H1 (cell line): ENCODE measurements around the gene GRID1. TPM values are rescaled to one million over a fixed set of nuclear protein-coding genes. Genes with fewer than 3 reads are reported as not detected.

ENCODE experiments used
- polyA plus RNA-seq, 7 experiments: library from polyadenylated mRNA; depleted of rRNA in 3 of 7; stranded (reverse) in 5 of 7; unstranded in 2 of 7; fragments of >200 nt in 5 of 7; fragments of 200-250 nt in 2 of 7; gene quantifications; 1 replicate in 5 of 7; 2 replicates in 1 of 7; 4 replicates in 1 of 7; pipeline versions ENCODE4 v1.2.1 to v1.2.3, GENCODE V29; 2011 to 2013; ENCODE audit warnings: missing spikeins in 2 of 7, mixed read lengths in 2 of 7
- total RNA-seq: library from RNA; stranded (reverse); fragmentation: NEBNext Ultra II Directional; extraction: Animal tissue kit (Norgen Biotek cat#: 25700); gene quantifications from 2 replicates; pipeline ENCODE4 v1.2.1, GENCODE V29; 2021
- TF ChIP-seq, protein P1 (sequence below): fragments of 300-600 bp; sonication (generic); IDR thresholded peaks from 2 replicates; pipeline ENCODE4 v1.7.1; 2012; ENCODE audit warnings: low read length, moderate library complexity, mild to moderate bottlenecking, inconsistent platforms; ENCODE audit not compliant: insufficient replicate concordance

GRID1 gene
- total and polyA plus RNA-seq, 2 of the 8 experiments (the other 6 are each of a cell fraction or from before 2014, with no cell fraction given) = 0.22 to 0.30 TPM

GRCh38 chr10:86256690-86257315, 109.8 kb downstream of the GRID1 start (continued):
- TF ChIP-seq, protein P1, sequence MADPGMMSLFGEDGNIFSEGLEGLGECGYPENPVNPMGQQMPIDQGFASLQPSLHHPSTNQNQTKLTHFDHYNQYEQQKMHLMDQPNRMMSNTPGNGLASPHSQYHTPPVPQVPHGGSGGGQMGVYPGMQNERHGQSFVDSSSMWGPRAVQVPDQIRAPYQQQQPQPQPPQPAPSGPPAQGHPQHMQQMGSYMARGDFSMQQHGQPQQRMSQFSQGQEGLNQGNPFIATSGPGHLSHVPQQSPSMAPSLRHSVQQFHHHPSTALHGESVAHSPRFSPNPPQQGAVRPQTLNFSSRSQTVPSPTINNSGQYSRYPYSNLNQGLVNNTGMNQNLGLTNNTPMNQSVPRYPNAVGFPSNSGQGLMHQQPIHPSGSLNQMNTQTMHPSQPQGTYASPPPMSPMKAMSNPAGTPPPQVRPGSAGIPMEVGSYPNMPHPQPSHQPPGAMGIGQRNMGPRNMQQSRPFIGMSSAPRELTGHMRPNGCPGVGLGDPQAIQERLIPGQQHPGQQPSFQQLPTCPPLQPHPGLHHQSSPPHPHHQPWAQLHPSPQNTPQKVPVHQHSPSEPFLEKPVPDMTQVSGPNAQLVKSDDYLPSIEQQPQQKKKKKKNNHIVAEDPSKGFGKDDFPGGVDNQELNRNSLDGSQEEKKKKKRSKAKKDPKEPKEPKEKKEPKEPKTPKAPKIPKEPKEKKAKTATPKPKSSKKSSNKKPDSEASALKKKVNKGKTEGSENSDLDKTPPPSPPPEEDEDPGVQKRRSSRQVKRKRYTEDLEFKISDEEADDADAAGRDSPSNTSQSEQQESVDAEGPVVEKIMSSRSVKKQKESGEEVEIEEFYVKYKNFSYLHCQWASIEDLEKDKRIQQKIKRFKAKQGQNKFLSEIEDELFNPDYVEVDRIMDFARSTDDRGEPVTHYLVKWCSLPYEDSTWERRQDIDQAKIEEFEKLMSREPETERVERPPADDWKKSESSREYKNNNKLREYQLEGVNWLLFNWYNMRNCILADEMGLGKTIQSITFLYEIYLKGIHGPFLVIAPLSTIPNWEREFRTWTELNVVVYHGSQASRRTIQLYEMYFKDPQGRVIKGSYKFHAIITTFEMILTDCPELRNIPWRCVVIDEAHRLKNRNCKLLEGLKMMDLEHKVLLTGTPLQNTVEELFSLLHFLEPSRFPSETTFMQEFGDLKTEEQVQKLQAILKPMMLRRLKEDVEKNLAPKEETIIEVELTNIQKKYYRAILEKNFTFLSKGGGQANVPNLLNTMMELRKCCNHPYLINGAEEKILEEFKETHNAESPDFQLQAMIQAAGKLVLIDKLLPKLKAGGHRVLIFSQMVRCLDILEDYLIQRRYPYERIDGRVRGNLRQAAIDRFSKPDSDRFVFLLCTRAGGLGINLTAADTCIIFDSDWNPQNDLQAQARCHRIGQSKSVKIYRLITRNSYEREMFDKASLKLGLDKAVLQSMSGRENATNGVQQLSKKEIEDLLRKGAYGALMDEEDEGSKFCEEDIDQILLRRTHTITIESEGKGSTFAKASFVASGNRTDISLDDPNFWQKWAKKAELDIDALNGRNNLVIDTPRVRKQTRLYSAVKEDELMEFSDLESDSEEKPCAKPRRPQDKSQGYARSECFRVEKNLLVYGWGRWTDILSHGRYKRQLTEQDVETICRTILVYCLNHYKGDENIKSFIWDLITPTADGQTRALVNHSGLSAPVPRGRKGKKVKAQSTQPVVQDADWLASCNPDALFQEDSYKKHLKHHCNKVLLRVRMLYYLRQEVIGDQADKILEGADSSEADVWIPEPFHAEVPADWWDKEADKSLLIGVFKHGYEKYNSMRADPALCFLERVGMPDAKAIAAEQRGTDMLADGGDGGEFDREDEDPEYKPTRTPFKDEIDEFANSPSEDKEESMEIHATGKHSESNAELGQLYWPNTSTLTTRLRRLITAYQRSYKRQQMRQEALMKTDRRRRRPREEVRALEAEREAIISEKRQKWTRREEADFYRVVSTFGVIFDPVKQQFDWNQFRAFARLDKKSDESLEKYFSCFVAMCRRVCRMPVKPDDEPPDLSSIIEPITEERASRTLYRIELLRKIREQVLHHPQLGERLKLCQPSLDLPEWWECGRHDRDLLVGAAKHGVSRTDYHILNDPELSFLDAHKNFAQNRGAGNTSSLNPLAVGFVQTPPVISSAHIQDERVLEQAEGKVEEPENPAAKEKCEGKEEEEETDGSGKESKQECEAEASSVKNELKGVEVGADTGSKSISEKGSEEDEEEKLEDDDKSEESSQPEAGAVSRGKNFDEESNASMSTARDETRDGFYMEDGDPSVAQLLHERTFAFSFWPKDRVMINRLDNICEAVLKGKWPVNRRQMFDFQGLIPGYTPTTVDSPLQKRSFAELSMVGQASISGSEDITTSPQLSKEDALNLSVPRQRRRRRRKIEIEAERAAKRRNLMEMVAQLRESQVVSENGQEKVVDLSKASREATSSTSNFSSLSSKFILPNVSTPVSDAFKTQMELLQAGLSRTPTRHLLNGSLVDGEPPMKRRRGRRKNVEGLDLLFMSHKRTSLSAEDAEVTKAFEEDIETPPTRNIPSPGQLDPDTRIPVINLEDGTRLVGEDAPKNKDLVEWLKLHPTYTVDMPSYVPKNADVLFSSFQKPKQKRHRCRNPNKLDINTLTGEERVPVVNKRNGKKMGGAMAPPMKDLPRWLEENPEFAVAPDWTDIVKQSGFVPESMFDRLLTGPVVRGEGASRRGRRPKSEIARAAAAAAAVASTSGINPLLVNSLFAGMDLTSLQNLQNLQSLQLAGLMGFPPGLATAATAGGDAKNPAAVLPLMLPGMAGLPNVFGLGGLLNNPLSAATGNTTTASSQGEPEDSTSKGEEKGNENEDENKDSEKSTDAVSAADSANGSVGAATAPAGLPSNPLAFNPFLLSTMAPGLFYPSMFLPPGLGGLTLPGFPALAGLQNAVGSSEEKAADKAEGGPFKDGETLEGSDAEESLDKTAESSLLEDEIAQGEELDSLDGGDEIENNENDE = no peak
